GM15510 (cell line): ENCODE data around the gene TAF15.

Source experiments
- POLR2A ChIP-seq: IDR thresholded peaks from 3 replicates; pipeline ENCODE4 v1.6.1; 2011; ENCODE audit warnings: borderline replicate concordance; ENCODE audit not compliant: insufficient read length; ENCODE audit errors: extremely low read depth

TAF15 gene

DNA sequence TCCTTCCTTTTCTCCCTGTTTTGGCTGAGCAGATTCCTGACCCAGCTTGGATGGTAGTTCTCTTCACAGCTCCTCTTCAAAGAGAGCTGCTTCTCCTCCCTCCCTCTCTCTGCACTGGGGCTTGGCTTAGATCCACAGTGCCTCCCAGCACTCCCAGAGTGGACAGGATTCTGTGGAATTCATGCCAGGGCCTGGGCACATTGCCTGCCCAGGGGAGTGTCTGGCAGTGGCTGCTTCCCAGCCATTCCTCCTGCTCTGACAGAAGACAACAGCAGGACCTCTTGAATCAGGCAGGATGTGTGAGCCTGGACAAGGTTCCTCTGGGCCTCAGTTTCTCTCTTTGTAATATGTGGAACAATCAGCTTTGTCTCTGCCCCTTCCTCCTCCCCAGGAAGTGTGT lies 9.3 kb upstream of the TAF15 start:
- no peak for TF ChIP-seq POLR2A

DNA sequence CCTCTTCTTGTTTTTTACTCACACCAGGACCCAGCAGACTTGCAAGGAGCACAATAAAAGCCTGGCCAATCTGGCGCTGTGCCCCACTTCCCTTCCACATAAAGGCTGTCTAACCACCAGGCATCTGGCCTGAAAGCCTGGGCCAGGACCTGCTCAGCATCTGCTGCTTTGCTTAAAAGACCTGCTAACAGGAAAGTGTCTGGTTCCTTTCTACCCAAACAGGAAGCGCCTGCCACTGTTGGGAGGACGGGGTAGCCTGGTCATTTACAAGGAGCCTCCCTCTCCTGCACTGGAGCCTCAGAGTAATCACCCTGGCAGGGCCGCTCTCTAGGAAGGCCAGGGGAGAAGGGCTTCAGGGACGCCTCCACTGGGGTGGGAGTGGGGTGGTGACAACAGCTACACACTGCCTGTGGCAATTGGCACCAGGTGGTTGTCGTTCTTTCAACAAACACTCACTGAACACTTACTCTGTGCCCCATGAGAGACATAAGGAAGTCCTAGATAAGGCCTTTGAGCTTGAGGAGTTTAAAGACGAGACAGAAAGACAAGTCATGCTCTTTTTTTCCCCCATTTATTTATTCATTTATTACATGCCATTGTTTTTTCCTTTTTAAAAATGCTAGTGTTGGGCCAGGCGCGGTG lies 7.6 kb upstream of the TAF15 start:
- no peak for TF ChIP-seq POLR2A

DNA sequence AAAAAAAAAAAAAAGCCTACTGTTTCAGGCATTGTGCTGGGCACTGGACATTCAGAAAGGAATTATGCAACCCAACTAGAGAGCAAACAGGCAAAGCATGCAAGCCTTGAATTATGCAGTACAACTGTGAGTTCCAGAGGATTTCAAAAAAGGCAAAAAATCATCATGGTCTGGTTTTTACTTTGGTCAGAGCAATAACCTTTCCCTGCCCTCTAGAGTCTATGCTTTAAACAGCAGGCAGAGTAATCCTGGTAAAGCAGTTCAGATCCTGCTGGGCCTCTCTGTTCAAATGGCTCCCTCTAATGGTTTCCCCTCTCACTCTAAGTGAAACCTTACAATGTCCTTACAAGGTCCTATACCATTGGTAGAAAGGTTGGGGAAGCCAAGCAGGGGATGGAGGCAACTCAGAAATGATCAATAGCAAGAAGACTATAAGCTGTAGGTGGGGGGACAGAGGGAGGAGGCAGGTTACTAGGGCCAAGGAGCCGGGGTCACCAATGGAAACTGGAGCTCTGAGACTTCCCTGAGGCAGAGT lies 4.6 kb upstream of the TAF15 start:
- TF ChIP-seq POLR2A, result no peak

DNA sequence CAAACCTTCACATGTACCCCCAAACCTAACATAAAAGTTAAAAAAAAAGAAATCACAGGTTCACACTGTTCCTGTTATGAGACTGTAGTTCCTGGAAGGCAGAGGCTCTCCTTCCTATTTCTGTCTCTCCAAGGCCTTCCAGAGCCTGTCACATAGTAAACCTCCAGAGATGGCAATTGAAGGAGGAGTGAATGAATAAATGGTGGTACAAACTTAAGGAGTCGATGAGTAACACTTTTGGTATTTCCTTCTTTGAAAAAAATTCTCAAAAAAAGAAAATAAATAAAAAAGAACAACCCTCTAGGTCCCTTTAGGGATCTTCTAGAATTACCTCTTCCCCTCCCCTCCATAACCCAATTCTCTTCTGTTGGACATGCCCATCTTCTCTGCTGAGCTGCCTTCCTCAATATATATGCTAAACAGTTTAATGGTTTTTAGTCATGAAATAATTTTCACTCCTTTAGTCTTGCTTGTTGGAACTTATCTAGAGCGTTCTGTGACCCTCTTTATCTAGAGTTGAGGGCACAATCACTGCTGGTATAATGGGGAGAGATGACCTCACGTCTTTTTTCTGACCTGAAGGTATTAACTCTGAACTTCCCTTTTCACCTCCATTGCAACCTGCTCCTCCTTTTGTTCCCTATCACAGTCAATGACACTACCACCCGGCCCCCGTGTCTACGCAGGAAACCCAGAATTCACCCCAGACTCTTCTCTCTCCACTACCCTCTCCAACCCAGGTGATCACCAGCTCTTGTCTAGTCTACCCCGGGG lies 1.7 kb upstream of the TAF15 start:
- TF ChIP-seq POLR2A, result no peak

DNA sequence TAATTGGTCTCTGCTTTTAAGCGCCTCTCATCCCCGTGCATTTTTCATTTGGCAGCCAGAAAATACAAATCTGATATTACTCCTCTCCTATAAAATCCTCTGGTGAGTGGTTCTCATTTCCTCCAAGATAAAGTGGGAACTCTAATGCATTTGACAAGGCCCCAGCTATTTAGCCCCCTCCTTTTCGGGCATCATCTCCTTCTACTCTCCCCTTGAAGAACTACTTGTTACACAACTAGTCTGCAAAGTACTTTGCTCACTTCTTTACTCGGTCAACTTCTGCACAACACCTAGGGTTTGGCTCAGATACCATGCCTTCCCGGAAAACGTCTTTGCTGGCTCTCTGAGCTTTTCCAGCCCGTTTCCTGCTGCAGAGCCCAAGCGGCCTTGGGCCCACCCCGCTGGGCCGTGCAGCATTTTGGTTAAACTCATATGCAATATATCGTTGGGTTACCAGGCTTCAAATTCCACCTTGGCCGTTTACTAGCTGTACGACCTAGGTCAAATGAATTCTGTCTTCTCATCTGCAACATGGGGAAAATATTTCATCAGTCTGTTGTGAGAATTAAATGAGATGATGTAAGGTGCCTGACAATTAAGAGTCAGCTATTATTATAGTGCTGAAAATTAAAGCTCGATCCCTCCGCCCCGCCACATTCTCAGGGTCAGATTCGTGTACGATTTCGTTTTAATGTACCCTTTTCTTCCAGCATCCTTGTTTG lies 883 bp upstream of the TAF15 start:
- no peak for TF ChIP-seq POLR2A

DNA sequence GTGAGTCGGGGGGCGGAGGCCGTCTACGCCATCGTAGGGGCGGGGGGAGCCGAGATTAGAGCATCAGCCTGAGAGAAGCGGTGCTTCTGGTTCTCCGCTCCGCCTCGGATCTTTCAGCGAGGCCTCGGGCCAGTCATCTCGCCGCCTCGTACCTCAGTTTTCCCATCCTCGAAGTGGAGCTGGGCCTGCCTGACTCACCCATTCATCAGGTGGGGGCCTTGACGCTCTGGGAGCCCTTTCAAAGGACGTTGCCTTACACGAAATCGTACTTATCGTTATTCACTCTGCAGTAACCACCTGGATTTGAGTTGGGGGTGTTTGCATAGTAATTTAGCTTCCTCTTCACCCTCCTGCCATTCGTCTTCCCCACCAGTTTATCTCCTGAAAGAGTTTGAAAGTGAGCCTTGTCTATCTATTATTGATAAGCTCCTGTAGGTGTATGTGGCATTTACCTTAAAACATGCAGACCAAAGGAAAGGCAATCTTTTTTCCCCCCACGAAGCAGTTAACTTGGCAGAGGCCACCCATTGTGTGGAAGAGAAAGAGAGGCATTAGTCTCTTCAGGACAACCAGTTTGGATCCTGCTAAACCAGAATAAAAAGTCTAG lies 674 bp downstream of the TAF15 start:
- TF ChIP-seq POLR2A, result no peak

DNA sequence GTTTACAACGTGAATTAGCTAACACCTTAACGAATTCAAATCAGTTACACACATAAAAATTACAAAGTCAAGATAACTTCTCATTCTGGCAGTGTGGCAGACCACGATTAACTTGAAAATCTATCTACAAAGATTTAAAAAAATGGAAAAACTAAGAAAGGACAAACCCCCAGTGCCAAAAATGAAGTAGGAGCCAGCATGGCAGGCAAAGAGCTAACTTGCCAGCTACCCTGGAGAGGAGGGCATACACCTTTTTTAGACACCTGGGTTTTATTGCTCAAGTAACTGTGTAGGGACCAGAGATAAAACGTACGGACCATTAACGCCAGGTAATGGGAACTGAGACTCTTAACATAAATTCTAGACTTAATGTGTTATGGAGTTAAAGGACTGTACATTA lies 2.5 kb downstream of the TAF15 start:
- no peak for TF ChIP-seq POLR2A

DNA sequence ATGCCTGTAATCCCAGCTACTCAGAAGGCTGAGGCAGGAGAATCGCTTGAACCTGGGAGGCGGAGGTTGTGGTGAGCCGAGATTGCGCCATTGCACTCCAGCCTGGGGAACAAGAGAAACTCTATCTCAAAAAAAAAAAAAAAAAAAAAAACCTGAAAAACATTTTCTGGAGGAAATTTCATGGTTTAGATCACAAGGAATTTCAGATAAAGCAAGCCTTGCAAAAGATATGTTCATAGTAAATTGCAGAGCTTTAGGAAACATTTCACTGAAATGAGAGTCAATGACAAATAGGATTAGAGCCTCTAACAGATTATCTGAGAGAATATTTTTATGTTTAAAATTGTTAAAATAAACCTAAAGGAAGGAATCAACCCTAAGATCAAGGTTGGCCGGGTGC lies 3.2 kb downstream of the TAF15 start:
- TF ChIP-seq POLR2A, result no peak

DNA sequence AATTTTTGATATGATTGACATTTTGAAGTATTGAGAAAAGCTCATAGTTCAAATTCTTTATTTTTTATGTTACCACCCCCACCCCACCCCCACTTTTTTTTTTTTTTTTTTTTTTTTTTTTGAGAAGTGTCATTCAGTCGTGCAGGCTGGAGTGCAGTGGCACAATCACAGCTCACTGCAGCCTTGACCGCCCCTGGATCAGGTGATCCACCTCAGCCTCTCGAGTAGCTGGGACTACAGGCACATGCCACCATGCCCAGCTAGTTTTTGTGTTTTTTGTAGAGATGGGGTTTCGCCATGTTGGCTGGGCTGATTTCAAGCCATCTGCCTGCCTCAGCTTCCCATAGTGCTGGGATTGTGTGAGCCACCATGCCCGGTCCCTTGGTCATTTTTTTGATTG lies 7.4 kb downstream of the TAF15 start:
- no peak for TF ChIP-seq POLR2A

DNA sequence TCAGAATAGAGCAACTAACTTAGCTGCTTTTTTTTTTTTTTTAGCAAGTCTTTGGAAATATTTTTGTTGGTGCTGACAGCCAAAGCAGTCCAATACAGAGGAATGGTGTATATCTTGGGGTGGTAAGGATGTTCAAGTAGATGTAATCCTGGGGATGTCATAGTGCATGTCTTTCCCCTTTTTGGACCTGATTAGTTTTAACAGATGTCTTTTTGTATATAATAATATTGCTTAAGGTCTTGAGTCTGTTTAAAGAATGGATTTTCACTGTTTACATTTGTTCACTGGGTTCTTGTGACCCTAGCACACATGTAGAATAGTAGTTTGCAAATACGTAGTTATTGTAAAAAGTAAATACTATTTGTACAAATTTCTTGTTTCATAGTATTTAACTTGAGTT lies 7.9 kb downstream of the TAF15 start:
- no peak for TF ChIP-seq POLR2A

DNA sequence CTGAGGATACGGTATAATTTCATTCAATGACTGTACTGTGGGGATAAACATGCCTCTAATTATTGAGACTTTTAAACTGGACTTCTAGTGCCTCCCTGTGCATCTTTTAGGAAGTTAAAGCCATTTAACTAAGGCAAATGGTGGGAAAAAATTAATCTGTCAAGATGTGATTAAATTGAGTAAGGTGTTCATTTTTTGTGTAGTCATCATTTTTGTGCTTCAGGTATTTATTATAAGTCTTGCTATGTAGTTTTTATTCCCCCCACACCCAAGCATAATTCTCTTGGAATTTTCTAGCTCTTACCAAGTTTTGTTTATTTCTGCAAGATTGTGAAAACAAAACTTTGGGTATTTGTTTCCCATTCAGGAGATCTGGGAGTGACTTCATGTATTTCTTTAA lies 10.2 kb downstream of the TAF15 start:
- TF ChIP-seq POLR2A, result no peak

DNA sequence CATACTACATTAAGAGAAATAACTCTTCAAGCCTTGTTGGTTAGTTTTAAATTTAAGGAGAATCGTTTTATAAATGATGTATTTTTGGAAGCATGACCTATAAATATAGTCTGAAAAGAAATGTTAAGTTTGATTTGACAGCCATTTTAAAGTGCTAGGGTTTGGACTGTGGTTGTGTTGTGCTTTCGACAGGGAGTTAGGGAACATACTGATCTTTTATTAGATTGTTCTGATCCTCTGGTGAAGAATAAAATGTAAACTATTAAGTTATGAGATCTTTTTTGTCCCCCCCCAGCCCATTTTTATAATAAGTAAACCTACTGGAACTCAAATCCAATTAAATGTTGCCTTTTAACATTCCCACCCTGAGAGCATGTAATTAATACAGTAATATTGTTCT lies 12.0 kb downstream of the TAF15 start:
- TF ChIP-seq POLR2A, result no peak

DNA sequence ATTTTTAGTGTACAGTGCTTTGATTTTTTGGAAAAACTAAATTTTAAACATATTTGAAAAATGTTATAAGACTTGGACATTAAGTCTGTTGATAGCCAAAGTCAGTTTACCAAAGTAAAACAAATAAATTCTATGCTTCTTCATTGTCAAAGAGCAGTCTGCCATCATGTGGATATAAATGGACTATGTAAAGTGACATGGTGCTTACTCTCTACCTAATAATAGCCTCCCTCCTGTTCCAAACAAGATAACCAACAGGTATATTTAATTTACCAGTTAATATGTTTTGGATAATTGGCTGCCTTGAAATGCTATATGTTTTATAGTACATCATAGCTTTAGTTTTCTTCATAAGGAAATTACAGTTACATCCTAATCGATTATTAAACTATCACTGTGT lies 15.9 kb downstream of the TAF15 start:
- TF ChIP-seq POLR2A, result no peak

DNA sequence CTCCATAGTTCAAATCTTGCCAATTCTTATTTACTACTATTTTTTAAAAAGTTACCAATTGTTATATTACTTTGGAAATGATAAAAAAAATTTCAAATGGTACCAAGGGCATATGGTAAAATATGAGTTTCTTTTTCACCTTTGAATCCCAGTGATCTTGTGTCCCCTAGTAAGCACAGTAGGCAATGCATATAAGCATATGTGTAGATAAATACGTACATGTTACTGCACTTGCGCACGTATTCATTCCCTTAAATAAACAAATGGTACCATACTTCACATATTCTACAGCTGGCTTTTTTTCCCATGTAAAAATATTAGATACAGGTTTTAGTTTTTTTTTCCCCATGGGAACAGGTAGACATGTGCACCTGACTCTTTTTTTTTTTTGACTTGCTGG lies 31.8 kb downstream of the TAF15 start:
- no peak for TF ChIP-seq POLR2A

DNA sequence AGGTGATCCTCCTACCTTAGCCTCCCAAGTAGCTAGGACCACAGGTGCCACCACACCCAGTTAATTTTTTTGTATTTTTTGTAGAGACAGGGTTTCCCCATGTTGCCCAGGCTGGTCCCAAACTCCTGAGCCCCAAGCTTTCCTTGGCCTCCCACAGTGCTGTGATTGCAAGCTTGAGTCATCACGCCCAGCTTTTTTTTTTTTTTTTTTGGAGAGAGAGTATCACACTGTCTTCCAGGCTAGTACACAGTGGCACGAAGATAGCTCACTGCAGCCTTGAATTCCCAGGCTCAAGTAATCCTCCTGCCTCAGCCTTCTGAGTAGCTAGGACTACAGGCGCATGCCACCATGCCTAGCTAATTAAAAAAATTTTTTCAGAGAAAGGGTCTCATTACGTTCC lies 32.2 kb downstream of the TAF15 start:
- TF ChIP-seq POLR2A, result no peak
